IPS-20b (cell line): ENCODE measurements around the gene C3orf62.

Experiments used
- H3K27ac ChIP-seq: one replicate; pipeline ENCODE4 v1.5.1; 2013; ENCODE audit warnings: low read length
- H3K27me3 ChIP-seq: 2 replicates; pipeline ENCODE4 v1.6.1; 2013; ENCODE audit warnings: mild to moderate bottlenecking, low read length, inconsistent platforms; ENCODE audit not compliant: insufficient read depth
- H3K36me3 ChIP-seq: 2 replicates; pipeline ENCODE4 v1.6.1; 2013; ENCODE audit warnings: low read depth, mild to moderate bottlenecking, inconsistent platforms, low read length, moderate library complexity; ENCODE audit not compliant: insufficient read depth
- H3K4me1 ChIP-seq: 2 replicates; pipeline ENCODE4 v1.6.1; 2013; ENCODE audit warnings: mild to moderate bottlenecking, control low read depth, inconsistent platforms, low read length, moderate library complexity; ENCODE audit not compliant: insufficient read depth
- H3K4me3 ChIP-seq: 2 replicates; pipeline ENCODE4 v1.5.1; 2013; ENCODE audit warnings: mild to moderate bottlenecking, low read length, inconsistent platforms
- H3K9ac ChIP-seq: 2 replicates; pipeline ENCODE4 v1.6.1; 2013; ENCODE audit warnings: low read depth, mild to moderate bottlenecking, inconsistent platforms, low read length, moderate library complexity
- H3K9me3 ChIP-seq: 2 replicates; pipeline ENCODE4 v1.6.1; 2013; ENCODE audit warnings: mild to moderate bottlenecking, low read depth, low read length, inconsistent platforms; ENCODE audit not compliant: insufficient read depth

The C3orf62 gene

GRCh38 chr3:49295489-49296058 is 18.5 kb upstream of the C3orf62 start:
- Histone ChIP-seq H3K4me1 (no peaks in the 10 kb centered on the region), H3K4me3 (no peak overlapping the region), H3K36me3 (peaks cover 65% of the 10 kb centered on the region), H3K9me3 (no peaks in the 10 kb centered on the region), H3K9ac (no peak overlapping the region), H3K27me3 (no peaks in the 10 kb centered on the region), H3K27ac (no peak overlapping the region)

DNA sequence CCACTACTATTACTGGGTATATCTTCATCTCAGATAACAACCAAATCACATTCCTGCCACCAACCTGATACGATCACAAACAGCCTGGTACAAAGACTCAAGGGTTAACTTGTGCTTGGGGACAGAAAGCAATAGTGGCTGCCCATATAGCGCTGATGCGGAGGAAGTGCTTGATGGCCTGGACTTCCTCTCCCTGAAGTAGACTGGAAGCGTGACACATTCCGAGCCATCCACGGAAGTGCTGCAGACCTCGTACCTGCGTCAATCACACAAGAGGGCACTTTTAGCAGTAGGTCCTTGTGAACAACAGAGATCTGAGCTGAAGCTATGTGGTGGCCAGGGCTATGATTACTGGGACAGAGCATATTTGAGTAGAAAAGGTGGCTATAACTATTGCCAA is 17.3 kb upstream of the C3orf62 start:
- Histone ChIP-seq H3K9me3 (no peaks in the 10 kb centered on the region), H3K9ac (no peak overlapping the region), H3K4me1 (no peaks in the 10 kb centered on the region), H3K27me3 (no peaks in the 10 kb centered on the region), H3K36me3 (peaks cover 64% of the 10 kb centered on the region), H3K4me3 (no peak overlapping the region), H3K27ac (no peak overlapping the region)

- H3K9me3 ChIP-seq = no peaks in the 10 kb centered on the region
- no peak overlapping the region for H3K9ac ChIP-seq
- no peaks in the 10 kb centered on the region for H3K4me1 ChIP-seq
- H3K27ac ChIP-seq = no peak overlapping the region
- H3K4me3 ChIP-seq = no peak overlapping the region
- H3K27me3 ChIP-seq = no peaks in the 10 kb centered on the region
- peaks cover 65% of the 10 kb centered on the region for H3K36me3 ChIP-seq
Measured at GRCh38 chr3:49283997-49284396, 7.0 kb upstream of the C3orf62 start.

DNA sequence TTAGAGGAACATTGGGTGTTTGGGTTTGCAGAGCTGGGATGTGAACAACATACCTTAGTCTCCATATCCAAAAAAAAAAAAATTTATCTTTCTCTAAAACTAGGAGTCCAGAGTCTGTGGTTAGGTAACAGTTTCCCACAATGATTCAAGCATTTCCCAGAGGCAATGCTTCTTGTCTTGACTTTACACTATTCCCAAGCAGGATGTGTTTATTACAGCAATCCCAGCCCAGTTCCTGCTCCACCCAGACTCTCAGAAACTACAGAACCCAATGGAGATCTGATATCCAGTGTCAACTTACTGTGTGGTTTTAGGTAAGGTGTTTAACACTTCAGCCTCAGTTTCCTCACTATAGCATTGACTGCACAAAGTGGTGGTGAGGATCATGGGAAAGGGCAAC is 2.3 kb upstream of the C3orf62 start:
- no peak overlapping the region for H3K27ac ChIP-seq

DNA sequence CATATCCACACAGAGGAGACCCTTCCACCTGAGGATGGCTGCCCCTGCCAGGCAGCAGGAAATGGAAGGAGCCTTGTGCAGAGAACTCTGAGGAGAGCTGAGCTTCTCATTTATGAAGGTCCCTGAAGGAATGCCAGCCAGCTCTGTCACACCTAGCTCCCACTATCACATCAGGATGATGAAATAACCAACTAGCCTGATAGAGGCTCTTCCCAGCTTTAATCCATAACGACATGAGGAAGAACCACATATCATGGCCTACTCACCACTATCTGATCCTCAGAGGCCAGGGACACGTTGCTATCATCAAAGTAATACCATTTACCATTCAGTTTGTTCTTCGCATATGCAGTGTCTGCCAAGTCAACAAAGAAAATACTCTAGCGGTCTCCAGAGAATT is 1.5 kb upstream of the C3orf62 start:
- Histone ChIP-seq H3K4me1 (no peaks in the 10 kb centered on the region), H3K9ac (no peak overlapping the region), H3K36me3 (peaks cover 37% of the 10 kb centered on the region), H3K9me3 (no peaks in the 10 kb centered on the region), H3K4me3 (no peak overlapping the region), H3K27ac (no peak overlapping the region), H3K27me3 (no peaks in the 10 kb centered on the region)

More for the DNA sequence above, 2.3 kb upstream of the C3orf62 start:
- H3K9me3 ChIP-seq = no peaks in the 10 kb centered on the region
- no peaks in the 10 kb centered on the region for H3K27me3 ChIP-seq
- no peaks in the 10 kb centered on the region for H3K4me1 ChIP-seq
- no peak overlapping the region for H3K4me3 ChIP-seq
- H3K36me3 ChIP-seq = peaks cover 45% of the 10 kb centered on the region
- H3K9ac ChIP-seq = no peak overlapping the region

- Histone ChIP-seq H3K9me3 (no peaks in the 10 kb centered on the region), H3K4me3 (peak overlapping the region; percentile 40; the same call in 1 of the 2 replicates), H3K27ac (no peak overlapping the region), H3K27me3 (no peaks in the 10 kb centered on the region), H3K4me1 (no peaks in the 10 kb centered on the region), H3K36me3 (peaks cover 32% of the 10 kb centered on the region), H3K9ac (no peak overlapping the region; the same call in 1 of the 2 replicates)
Measured at GRCh38 chr3:49277383-49277775, 347 bp upstream of the C3orf62 start.

GRCh38 chr3:49273825-49274532 is 3.1 kb downstream of the C3orf62 start:
- H3K36me3 ChIP-seq = peaks cover 24% of the 10 kb centered on the region
- H3K27me3 ChIP-seq = no peaks in the 10 kb centered on the region
- no peaks in the 10 kb centered on the region for H3K4me1 ChIP-seq
- H3K9me3 ChIP-seq = no peaks in the 10 kb centered on the region
- no peak overlapping the region for H3K9ac ChIP-seq
- no peak overlapping the region for H3K27ac ChIP-seq
- H3K4me3 ChIP-seq = no peak overlapping the region

GRCh38 chr3:49271047-49271446 is 6.0 kb downstream of the C3orf62 start:
- Histone ChIP-seq H3K27ac (no peak overlapping the region), H3K27me3 (no peaks in the 10 kb centered on the region), H3K4me1 (no peaks in the 10 kb centered on the region), H3K4me3 (no peak overlapping the region), H3K9me3 (no peaks in the 10 kb centered on the region), H3K36me3 (peaks cover 8% of the 10 kb centered on the region), H3K9ac (no peak overlapping the region)

DNA sequence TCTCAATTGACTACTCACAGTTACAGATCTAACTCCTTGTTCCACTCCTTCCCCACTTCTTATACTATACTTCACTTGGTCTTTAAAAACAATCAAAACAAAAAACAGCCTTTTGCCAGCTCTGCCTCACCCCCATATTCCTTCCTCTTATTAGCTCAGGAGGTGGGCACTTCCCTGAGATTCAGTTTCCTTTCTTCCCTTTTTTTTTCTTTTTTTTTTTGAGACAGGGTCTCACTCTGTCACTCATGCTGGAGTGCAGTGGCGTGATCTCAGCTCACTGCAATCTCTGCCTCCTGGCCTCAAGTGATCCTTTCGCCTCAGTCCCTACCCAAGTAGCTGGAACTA is 6.9 kb downstream of the C3orf62 start:
- H3K27me3 ChIP-seq = no peaks in the 10 kb centered on the region
- H3K4me1 ChIP-seq = no peaks in the 10 kb centered on the region
- no peaks in the 10 kb centered on the region for H3K9me3 ChIP-seq
- no peak overlapping the region for H3K4me3 ChIP-seq
- no peak overlapping the region for H3K9ac ChIP-seq
- no peak overlapping the region for H3K27ac ChIP-seq
- peaks cover 8% of the 10 kb centered on the region for H3K36me3 ChIP-seq

DNA sequence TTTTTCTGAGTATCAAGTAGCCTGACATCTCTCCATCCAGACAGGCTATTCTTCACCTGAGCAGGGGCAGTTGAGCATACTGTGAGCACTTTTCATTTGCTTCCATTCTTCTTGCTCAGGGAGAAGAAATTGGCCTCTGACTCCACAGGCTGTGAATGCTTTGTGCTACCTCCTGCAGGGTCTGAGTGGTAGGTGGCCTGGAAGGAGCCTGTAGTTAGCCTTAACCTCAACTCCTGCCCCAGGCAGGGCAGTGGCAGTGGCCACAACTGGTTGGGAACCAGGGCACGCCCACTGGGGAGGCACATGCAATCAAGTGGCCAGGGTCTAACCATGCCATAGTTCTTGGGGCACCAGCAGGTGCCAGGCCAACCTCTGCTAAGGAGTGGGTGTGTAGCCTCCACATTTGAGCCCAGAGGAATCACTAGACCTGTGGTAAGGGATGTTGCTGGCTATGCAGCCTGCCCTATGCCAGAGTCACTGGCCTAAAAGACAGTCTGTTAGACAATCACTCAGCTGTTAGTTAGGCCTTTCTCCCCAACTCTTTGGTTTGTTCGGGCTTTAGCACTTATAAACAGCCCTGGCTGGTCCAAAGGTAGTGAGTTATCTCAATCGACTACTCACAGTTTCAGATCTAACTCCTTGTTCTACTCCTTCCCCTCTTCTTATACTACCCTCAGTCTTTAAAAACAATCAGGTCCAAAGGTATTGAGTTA is 7.4 kb downstream of the C3orf62 start:
- Histone ChIP-seq H3K4me1 (no peaks in the 10 kb centered on the region), H3K36me3 (peaks cover 8% of the 10 kb centered on the region), H3K9ac (no peak overlapping the region), H3K27ac (no peak overlapping the region), H3K9me3 (no peaks in the 10 kb centered on the region), H3K27me3 (no peaks in the 10 kb centered on the region), H3K4me3 (no peak overlapping the region)

DNA sequence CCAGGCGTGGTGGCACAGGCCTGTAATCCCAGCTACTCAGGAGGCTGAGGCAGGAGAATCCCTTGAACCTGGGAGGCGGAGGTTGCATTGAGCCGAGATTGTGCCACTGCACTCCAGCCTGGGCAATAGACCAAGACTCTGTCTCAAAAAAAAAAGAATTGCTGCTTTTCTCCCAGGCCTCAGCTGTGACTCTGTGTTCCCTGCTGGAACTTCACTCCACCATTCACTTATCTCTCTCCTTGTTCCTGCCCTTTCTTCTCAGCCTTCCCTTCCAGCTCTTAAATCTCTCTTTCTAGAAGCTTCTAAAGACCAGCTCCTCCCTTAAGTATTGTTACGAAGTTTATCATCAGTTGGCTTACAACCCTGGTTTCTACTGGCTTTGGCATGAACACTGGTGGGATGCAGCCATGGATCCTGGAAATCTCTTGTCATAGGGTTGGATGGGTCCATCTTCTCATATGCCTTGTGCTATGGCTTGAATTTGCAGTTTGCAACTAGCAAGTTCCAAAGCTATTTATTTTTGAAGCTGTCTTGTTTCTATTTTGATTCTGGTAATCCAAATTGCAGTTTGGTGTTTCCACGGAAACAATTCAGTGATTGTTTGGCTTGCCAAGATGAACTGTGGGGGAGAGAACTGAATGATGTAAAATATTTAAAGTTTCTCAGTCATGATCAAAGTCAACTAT is 10.5 kb downstream of the C3orf62 start:
- H3K27ac ChIP-seq = no peak overlapping the region
- H3K9me3 ChIP-seq = no peaks in the 10 kb centered on the region
- H3K4me3 ChIP-seq = no peak overlapping the region
- peaks cover 8% of the 10 kb centered on the region for H3K36me3 ChIP-seq
- H3K4me1 ChIP-seq = no peaks in the 10 kb centered on the region
- no peak overlapping the region for H3K9ac ChIP-seq
- no peaks in the 10 kb centered on the region for H3K27me3 ChIP-seq
